Epithelial cell of esophagus (primary cell): ENCODE measurements around the gene GNAS-AS1.

Experiments used
- DNase-seq: peaks from one replicate; pipeline ENCODE4 v3.0.0; 2010; ENCODE audit warnings: low read depth
- H3K4me3 ChIP-seq: 2 replicates; pipeline ENCODE4 v1.5.1; 2011; ENCODE audit warnings: mild to moderate bottlenecking, low read length, control low read depth
- TF ChIP-seq, protein P1 (sequence below): IDR thresholded peaks from 2 replicates; pipeline ENCODE4 v1.5.1; 2011; ENCODE audit warnings: low read depth, mild to moderate bottlenecking, low read length, control low read depth, inconsistent platforms; ENCODE audit not compliant: insufficient read depth; ENCODE audit errors: missing control alignments

Gene GNAS-AS1

DNA sequence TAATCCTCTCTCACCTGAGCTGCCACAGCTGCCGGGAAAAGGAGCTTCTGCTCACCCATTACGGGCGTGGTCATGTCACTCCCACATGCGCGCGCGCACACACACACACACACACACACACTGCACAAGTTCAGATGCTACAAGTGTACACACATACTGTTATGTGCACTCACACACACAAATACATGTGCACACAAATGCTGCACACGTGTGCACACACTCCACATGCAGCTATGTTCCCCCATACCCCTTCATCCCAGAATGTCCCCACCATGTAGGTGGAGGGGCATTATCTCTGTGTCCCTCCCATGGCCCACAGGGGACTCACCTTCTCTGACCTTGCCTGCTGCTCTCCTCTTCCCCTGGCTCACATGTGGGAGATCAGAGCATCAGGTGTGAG, 37.3 kb downstream of the GNAS-AS1 start:
- no peak for DNase-seq

DNA sequence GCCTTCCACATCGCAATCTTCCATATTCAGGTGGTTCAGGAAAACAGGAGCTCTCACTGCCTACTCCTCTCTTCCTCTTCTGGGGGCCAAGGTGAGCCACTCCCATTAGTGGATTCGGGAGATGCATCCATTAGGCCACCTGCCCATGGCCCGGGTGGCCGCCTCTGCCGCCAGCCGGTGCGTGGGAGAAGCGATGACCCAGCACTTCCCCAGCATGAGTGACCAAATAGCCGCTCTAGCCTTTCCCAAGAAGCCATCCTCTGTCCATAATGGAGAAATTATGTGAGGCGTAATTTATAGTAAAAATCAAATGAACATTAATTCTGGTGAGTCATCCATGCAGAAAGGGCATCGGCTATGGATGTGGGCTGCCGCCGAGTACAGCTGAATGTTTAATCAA, 39.4 kb downstream of the GNAS-AS1 start:
- TF ChIP-seq, protein P1, sequence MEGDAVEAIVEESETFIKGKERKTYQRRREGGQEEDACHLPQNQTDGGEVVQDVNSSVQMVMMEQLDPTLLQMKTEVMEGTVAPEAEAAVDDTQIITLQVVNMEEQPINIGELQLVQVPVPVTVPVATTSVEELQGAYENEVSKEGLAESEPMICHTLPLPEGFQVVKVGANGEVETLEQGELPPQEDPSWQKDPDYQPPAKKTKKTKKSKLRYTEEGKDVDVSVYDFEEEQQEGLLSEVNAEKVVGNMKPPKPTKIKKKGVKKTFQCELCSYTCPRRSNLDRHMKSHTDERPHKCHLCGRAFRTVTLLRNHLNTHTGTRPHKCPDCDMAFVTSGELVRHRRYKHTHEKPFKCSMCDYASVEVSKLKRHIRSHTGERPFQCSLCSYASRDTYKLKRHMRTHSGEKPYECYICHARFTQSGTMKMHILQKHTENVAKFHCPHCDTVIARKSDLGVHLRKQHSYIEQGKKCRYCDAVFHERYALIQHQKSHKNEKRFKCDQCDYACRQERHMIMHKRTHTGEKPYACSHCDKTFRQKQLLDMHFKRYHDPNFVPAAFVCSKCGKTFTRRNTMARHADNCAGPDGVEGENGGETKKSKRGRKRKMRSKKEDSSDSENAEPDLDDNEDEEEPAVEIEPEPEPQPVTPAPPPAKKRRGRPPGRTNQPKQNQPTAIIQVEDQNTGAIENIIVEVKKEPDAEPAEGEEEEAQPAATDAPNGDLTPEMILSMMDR: no peak
- no peak for DNase-seq
- H3K4me3 ChIP-seq: no peak overlapping the region

More for the DNA sequence above, 37.3 kb downstream of the GNAS-AS1 start:
- H3K4me3 ChIP-seq: no peak overlapping the region
- TF ChIP-seq, protein P1: no peak

DNA sequence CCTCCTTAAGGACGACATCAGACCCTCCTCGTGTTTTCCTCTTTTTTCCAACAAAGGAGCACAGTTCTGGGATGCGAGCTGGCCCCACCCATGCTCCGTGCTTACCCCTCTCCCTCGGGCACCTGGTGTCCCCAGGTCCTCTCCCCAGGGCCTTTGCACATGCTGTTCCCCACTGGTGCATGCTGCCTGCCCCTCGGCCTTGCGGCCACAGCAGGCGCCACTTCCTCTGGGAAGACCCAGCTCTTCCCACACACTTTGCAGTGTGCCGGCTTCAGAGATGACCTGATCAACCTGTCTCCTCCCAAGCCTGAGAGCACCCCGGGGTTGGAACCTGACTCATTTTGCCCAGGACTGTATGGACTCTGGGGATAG, 39.8 kb downstream of the GNAS-AS1 start:
- no peak for DNase-seq
- TF ChIP-seq, protein P1: no peak
- no peak overlapping the region for H3K4me3 ChIP-seq

DNA sequence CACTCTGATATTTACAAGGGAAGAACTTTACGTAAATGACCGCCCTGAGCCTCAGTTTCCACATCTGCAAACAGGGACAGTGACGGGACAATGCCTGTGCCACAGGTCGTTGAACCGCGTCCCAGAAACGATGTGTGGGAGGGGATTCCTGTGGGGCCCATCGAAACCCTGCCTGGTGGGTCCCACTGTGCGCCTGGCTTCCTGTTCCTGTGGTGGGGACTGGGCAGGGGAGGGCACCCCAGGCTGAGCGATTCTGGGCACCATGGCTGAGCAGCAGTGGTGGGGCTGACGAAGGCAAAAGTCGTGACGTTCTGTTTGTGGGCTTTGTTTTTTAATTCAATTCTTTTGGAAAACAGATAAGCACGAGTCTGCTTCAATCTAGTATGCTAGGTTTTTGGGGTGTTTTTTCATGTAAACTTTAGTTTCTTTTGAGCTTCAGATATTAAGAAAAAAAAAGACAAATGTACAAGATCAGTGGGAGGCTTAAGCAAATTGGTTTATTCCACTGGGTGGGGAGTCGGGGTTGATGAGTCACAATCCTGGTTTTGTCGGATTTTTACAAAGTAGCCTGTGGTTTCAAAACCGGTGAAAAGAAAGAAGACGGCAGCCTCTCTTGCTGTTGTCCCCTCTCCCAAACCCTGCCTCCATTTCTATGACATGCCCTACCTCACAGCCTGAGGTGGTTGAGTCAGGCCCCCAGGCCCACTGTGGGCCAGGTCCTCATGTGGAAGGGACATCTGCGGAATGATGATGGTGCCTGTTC, 40.4 kb downstream of the GNAS-AS1 start:
- TF ChIP-seq, protein P1: no peak
- H3K4me3 ChIP-seq: no peak overlapping the region
- no peak for DNase-seq

DNA sequence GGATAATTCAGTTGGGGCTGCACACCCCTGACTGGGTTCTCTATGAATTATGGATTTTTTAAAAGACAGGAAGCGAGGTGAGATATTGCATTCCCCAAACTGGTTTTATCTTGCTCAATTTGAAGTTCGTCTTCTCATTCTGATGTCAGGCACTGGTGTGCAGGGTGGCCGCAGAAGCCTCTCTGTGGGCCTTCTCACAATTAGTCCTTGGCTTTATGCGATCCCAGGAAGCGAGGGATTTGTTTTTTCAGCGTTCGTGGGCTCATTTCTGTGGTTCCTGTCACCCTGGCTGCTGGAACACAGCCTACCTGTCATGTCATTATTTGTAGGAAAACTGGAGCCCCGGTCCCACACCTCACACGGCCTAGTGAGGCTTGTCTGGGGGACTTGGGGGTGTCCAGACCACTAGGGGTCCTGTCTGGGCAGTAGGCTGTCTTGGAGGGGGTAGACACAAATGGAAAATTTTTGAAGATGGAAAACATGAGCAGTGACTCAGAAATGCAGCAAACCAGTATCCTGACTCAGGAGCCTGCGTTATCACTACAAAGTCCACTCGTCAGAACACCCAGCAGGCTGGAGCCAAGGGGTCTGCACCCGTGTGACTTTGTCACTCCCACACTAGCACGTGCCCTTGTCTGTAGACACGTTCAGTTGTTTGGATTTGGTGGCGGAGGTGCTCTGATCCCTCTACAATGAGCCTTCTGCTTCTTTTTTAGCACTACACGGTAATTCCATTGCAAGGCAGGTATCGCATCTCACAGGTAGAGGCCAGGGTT, 42.2 kb downstream of the GNAS-AS1 start:
- TF ChIP-seq, protein P1: no peak
- no peak overlapping the region for H3K4me3 ChIP-seq
- no peak for DNase-seq

DNA sequence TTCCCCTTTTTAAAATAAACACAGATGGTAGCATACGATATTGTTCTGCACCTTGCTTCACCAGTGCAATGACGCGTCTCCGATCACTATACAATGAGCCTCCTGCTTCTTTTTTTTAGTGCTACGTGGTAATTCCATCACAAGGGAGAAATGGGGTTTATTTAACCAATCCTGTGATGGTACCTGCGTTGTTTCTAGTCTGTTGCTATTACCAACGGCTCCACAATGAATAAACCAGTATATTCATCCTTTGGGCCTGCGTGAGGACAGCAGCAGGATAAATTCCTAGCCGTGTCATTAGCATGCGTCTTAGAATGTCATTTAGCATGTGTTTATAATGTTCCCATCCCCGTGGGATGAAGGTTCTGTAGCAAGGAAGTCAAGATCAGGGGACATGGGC, 42.9 kb downstream of the GNAS-AS1 start:
- TF ChIP-seq, protein P1: no peak
- no peak for DNase-seq
- H3K4me3 ChIP-seq: no peak overlapping the region
